Activated CD8-positive, alpha-beta memory T cell treated with anti-CD3 and anti-CD28 coated beads for 1 hour (primary cell): ENCODE measurements around the gene EDEM1.
A peak's percentile ranks its signal among the peaks of the same experiment; 100 is the strongest.
"Not testable (repeated sequence)": the region's sequence is repeated elsewhere in the genome, so short reads cannot be mapped to it uniquely, and the experiment has no call there.

Experiments
- DNase-seq, 2 donors: peaks; one replicate each; pipeline ENCODE4 v3.0.0-alpha.2; 2020; ENCODE audit warnings: low read depth in 1 of 2; ENCODE audit errors: extremely low read depth in 1 of 2

EDEM1 gene

DNA sequence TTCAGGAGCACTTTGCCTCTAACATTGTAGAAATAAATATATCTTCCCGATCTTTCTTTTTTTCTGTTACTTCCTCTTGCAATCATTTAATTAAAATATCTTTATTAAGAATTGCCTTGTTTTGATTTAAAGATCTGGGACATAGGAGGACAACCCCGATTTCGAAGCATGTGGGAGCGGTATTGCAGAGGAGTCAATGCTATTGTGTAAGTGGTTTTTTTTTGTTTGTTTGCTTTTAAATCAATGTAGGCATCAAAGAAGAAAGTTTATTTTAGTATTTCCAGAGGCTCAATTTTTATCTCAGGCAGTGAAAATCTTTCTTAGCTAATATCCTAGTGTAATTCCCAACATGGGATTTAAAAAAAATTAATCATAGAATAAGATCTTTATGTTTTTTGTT is 15.5 kb upstream of the EDEM1 start:
- DNase-seq, result no peak

DNA sequence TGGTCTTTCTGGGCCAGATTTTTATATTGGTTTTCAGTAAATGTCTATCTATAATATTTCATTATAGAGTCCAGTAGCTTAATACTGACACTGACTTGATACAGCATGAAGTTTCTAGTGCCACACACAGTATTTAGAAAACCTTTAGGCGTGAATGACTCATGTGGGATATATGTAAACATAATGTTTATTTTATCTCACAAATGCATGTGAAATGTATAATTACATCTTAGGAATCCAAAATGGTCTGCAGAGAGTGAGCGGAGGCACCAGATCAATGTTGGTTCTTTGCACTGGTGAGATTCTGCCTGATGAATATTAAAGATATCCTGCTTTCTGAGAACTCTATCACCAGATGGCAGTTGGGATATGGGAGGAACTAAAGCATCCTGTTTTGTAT is 8.5 kb upstream of the EDEM1 start:
- DNase-seq, result not testable (repeated sequence)

DNA sequence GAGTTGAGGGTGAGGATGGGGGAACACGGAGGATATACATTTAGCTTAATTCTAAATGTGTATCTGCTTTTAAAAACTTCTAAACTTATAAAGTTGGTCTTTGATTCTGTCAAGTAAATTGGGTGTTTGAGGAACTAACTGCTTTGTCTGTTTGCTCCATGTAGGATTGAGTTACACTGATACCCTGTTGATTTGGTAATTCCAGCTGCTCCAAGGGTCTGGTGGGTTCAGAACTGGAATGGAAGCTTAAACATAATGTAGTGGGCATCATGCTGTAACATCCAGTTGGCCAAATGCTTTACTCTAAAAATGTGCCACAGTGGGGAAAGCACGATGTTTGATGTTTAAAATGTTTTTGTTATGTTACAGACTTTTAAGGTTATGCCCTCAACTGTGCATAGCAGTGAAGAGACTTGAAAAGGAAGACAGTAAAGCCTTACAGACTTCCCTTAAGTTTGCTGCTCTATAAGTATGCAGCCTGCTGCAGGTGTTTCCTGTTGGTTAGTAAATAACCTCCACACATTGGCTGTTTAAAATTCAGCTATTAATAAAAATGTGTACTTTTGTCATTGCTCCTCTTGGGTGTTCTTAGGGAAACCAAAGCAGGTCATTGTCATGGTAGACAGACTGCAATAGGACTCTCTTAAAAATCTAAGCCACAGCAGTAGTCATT is 5.9 kb upstream of the EDEM1 start:
- no peak for DNase-seq

DNA sequence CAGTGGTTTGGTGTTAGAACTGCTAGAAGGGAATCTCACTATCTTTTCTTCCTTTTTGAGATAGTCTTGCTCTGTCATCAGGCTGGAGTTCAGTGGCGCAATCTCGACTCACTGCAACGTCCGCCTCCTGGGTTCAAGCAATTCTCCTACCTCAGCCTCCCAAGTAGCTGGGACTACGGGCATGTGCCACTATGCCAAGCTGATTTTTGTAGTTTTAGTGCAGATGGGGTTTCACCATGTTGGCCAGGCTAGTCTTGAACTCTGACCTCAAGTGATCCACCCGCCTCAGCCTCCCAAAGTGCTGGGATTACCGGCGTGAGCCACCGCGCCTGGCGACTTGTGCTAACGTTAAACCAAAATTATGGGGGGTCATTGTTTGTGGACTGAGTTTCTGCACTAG is 3.8 kb upstream of the EDEM1 start:
- DNase-seq, result not testable (repeated sequence)

DNA sequence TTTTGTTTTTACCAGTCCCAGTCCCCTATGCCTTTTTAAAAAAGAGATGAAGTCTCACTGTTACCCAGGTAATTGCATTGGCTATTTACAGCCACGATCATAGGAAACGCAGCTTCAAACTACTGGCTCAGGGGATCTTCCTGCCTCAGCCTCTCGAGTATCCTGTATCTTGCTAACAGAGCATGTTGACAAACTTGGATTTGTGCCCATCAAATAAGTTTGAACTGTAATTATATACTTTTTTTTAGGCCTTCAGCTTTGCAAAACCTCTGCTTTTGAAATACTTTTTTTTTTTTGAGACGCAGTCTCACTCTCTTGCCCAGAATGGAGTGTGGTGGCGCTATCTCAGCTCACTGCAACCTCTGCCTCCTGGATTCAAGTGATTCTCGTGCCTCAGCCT is 3.0 kb upstream of the EDEM1 start:
- DNase-seq, result no peak

DNA sequence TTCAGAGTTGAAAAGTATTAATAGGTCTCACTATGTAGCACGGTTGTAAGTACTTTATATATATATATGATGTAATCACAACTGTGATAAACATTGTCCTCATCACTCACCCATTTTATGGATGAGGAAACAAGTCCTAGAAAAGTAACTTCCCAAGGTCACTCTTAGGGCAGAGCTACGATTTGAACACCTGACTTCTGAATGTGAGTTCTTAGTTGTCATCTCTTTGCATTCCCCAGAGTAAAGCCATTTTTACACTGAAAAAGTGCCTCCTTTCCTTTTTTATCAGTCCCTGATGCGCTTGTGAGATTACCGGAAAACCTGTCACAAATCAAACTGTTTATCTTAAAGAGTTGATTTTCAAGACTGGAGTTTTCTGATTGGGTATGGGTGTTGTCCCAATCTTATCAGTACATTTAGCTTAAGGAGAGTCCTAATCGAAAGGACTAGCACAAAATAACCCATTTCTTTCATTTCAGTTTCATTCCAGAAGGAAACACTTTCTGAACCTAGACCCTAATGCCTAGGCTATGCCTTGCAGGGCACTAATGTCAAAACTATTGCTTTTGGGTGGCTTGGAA is 2.3 kb upstream of the EDEM1 start:
- DNase-seq, result no peak

DNA sequence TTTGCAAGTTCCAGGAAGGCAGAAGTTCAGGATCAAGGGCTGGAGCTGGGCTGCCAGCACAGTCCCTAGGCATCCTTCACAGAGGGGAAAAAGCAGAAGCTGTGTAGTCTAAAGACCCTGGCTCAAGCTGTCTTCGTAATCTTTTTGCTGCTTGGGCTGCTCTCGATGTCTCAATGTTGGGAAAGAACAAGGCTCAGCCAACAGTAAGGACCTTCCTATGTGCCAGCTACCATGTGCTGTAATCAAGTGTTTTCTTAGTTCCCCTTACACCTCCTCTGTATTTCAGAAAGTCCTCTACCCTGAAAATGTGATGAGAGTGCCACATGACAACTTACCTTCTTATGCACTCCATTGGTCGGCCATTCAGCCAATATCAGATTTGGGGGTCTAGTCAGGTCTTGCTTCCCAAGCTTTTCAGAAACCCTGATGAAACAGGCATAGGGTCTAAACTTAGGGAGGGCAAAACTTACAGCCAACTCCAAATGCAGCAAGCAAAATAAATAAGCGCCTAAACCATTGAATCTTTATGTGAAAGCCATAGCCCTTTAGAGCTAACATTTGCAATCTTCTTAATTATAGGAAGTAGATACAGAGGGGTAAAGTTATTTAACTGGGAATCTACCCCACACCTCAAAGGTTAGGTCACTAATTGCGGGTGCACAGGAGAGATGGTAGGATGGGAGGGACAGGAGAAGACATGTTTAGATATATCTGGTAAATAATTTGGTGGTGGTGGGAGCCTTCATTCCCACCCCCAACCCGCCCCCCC is 1.2 kb upstream of the EDEM1 start:
- no peak for DNase-seq

DNA sequence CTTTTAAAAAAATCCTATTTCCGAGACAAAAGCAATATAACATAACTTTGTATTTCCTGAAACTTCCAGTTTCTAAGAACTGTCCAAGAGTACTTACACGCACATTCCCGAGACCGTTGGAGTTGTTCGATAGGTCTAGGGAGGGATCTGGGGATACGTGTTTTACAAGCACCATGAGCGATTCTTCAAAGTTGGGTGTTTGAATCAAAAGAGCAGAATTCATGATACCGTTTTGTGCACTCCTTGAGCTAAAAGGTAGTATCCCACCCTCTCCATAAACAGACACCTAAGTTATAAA is 700 bp upstream of the EDEM1 start:
- DNase-seq, result no peak

DNA sequence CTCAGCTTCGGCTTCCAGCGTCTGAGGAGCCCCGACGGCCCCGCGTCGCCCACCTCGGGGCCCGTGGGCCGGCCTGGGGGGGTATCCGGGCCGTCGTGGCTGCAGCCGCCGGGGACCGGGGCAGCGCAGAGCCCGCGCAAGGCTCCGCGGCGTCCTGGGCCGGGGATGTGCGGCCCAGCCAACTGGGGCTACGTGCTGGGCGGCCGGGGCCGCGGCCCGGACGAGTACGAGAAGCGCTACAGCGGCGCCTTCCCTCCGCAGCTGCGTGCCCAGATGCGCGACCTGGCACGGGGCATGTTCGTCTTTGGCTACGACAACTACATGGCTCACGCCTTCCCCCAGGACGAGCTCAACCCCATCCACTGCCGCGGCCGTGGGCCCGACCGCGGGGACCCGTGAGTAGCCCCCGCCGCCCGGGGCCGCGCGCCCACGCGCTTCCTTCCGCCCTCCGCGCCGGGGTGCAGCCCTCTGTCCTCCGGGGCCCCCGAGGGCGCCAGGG is 462 bp downstream of the EDEM1 start:
- DNase-seq, result peak in 1 of 2 donors; percentile 39

DNA sequence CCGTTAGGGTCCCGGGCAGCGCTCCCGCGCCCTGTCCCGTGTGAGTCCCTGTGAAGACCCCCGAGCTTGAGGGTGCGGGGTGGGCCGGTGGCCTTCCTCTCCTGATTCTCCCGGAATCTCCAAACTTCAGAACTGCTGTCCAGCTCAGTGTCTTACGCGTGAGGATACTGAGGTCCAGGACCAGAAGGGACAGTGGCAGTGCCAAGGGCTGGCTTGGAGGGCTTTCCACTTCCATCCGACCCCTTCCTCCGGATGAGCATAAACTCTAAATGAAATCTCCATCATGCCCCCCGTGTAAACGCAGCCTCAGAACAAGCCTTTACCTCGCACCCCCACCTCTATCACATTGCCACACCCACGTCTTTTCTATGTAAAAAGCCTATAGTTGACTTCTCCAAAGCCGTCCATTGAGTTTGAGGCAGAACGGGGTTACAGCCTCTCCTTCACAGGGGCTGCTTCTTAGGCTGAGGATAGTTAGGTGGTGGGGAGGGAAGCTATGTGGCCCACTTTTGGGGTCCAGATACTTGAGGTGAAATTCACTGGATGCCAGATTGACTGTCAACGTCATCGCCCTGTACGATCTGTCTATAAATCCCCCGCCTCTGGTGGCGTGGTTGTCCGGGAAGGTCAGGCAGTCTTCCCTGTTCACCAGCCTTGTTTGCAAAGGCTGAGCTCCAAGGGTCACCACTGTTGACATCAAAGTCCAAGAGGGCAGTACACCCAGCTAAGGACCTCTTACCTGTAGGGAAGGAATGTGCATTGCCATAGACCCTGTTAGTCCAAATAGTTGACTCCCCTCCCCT is 1.1 kb downstream of the EDEM1 start:
- peak in 1 of 2 donors; percentile 21 for DNase-seq

DNA sequence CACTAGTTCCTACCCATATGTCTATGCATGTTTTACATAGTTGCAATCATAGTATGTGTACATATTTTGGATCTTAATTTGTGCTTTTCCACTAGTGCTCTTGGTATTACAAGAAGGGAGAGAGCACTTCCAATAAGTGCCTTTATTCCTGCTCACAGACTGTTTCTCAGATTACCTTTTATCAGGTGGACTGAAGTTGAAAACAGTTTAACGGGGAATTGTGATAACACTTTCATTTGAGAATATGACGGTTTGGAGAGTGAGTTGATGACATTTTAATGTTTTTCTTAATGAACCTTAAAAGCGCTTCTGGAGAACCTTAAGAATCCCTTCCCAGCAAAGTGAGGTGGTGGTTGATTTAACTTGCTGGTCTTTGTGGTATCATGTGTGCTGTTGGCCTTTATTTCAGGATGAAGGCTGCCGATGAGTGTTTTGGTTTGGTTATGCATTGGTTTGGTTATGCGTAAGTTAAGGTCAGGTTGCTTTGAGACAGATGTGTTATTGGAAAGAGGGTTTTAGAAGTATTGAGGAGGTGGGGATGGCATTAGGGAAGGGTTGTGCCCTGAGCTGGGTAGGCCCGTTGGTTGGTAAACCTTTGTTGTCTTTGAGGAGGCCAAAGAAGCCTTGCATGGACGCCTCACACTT is 2.8 kb downstream of the EDEM1 start:
- DNase-seq, result no peak

DNA sequence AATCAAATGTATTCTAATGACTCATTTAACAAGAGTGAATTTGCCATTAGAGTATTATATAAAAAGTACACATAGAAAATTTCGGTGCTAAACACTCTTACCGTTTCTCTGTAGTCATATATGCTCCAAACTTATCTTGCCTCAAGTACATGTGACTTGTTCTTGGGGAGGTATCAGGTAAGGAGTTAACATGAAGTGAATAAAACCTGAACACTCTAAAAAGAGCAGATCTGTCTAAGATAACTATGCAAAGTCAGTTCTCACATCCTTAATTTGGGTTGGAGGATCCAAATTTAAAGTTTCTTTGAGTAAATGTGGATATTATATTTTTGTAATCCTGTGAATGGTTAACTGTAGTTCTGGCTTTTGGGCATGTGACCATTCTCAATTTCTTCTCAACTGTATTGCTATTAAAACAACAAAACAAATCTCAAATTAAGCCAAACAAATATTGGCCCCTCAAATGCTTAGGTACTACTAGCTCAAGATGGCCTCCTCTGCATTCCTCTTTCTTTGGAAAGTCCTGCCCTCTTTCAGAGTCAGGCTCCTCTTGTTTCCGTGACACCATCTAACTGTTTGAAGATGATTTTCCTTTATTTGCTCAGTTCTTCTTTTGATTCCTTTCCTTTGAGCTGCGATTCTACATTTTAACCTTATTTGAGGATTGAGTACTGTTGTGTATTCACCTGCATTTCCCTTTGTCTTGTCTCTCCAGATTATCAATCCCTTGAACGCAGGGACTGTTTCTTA is 4.2 kb downstream of the EDEM1 start:
- no peak for DNase-seq

DNA sequence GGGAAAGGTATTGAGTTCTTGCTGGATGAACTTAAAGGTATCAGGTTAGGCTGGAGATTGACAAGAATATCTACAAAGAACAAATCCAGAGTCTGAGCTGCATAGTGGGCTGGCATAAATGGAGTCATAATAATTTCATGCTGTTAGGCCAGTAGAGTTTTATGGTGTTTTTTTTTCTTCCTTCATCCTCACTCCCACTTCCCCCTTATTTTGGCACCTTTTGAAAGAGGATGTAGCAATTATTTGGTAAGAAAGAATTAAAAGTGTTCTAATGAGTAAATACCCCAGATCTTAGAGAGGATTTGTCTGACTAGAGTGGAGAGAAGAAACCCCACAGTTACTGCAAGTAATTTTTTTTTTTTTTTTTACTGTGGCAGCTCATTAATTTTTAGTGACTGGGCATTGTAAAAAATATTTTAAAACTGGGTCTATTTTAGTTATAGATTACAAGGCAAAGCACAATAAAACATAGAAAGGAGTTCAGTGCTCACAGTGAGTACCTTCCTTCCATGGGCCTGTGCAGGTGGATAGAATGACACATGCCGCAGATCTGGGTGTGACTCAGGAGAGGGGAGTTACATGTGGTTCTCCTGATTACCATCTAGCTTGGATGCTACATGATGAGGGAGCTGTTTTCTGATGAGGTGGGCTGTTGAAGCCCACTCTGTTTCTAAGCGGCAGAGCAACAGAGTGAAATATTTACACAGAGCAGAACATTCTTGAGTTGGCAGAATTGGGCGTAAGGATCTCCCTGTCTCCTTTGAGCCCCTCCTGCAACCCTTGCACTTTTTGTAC is 5.3 kb downstream of the EDEM1 start:
- no peak for DNase-seq

DNA sequence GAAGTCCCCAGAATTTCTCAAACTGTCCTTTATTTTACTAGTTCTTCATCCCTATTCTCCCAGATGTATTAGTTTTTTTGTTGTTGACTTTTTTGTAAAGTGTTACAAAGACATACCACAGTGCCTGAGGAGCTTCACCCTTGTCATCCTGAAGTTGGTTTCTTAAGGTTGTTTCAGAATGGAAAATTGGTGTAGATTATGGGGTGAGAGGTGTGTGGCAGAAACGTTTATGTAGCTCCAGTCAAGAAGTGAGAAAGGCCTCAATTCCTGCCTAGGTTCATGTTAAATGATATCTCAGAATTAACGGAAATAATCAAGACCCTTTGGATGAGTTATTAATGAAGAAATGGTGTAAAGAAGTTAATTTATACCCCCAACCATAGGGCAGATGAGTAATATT is 6.8 kb downstream of the EDEM1 start:
- DNase-seq, result no peak

DNA sequence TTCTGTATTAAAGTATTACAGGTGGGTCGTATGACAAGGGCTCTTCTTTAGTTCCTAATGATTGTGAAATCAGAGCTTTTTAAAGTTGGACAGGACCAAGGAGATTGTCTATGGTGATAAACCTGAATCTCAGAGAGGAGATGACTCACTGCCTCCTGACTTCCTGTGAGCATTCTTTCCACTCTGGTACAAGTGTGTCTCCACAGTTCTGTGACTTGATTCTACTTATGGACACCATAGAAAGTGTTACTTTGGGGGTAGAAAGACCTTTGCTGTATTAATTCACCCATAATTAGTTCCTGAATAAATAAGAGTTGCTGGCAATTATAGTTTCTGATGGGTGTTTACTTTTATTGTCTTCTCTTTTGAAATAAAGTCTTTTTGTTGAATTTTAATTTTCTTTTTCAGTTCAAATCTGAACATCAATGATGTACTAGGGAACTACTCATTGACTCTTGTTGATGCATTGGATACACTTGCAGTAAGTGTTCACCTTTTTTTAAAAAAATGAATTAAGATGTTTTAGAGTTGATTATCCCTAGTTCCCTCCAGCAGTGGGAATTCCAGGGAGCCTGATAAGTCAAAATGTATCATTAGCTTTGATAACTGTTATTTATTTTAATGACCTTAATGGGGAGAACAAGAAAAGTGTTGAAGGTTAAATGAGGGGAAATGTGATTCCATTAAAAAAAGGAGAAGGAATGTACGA is 7.4 kb downstream of the EDEM1 start:
- no peak for DNase-seq

DNA sequence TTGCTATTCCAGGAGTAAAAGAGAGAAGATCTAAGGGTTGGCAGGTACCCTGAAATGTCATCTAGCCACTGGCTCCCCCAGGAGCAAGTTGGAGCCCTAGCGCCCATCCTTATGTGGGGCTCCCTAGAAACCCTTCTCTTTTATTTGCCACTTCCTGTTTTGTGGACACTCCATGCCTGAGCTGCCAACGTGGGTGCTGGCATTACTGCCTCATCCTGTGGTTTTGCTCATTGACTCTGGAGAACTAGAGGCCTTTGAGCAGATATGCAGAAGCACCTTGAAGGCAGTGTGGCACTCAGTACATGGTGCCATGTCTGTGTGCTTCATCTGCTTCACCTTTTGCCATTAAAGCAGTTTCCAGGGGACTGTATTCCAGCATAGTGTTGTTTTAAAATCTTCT is 8.1 kb downstream of the EDEM1 start:
- no peak for DNase-seq

DNA sequence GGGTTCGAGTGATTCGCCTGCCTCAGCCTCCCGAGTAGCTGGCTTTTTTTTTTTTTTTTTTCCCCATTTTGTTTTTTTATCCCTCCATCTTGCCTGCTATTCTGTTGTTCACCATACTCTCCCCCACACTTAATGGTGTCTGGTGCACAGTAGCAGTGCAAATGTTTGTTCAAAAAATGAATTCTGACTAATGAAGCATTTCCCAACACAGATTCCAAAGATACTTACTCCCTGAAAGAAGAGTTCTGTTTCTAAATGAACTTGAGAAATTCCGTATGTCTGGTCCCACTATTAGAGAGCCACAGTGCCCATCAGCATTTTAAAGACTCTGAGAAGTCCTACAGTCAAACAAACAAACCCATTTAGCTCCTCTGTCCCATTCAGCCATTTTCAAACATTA is 9.5 kb downstream of the EDEM1 start:
- no peak for DNase-seq

DNA sequence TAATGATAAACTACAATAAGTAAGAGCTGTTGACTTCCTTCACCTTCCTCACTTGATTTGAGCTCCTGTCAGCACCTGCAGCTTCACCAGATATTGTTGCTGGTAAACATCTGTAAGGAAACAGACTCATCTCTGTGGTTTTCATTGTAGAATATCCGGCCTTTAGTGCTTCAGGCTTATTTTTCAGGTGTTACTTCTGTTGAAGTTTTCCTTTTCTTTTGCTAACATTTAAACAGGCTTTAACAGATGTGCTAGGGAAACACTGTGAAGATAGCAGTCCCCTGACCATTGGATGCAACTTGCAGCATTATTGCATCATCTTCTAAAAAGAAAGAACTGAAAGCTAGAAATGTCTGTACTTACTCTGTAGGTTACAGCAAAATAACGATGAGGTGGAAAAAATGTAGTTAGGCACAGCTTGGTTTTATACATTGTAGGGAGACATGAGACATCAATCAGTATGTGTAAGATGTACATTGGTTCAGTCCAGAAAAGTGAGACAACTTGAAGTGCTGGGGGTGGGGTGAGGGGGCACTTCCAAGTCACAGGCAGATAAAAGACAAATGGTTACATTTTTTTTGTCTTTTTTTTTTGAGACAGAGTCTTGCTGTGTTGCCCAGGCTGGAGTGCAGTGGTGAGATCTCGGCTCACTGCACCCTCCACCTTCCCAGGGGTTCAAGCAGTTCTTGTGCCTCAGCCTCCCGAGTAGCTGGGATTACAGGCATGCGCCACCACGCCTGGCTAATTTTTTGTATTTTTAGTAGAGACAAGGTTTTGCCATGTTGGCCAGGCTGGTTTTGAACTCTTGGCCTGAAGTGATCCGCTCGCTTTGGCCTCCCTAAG is 10.2 kb downstream of the EDEM1 start:
- DNase-seq, result no peak
